NCI-H1417 treated with DMSO at 0.1 percent for 48 hours (cell line): ENCODE measurements around the gene RIN3.

Experiments used
- DNase-seq: peaks from one replicate; lab custom pipeline; 2025; lab: John Stamatoyannopoulos, UW

The RIN3 gene

DNA sequence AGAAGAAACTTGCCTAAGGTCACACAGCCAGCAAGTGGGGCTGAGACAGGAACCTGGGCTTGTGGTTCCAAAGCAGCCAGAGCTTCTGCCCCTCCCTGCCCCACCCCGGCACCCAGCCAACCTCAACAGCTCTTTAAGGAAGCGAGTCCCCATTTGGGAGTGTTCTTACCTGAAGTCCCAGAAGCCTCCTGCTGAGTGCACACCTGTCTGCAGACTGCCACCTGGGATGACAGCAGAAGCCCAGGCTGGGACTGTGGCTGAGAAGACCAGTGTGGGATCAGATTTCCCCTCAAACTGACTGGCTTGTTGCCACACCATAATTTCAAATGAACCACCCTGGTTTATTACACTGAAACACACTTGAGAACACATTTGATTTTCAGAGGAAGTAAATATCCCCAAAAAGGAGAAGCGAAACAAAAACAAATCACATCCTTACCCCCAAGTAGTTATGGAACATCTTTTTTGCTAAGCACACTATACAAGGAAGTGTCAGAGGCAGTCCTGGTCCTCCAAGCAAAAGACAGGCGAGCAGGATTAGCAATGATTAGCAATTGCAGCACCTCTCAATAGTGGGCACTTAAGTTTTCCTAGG lies 6.3 kb upstream of the RIN3 start:
- no peak for DNase-seq

GRCh38 chr14:92510972-92511371 lies 2.6 kb upstream of the RIN3 start:
- DNase-seq, result no peak

- no peak for DNase-seq
Measured at GRCh38 chr14:92511453-92512238, 1.9 kb upstream of the RIN3 start.

DNA sequence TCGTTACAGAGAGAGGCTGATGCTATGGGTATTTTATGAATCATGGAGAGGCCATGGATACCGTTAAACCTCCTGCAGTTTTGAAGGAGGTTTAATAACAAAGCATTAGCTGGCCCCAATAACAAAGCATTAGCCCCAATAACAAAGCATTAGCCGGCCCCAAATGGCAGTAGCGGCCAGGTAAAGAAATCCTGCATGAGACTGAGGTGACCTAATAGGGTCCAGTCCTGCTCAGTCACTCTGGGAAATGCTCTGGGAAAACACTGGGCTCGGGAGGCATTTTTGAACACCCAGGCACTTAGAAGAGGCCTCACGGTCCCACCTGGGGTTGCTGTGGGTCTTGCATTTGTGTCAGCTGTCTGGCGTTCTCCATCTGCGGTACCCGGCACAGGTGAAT lies 776 bp upstream of the RIN3 start:
- no peak for DNase-seq

GRCh38 chr14:92513966-92514843 lies 624 bp downstream of the RIN3 start:
- no peak for DNase-seq

GRCh38 chr14:92514844-92515514 lies 1.4 kb downstream of the RIN3 start:
- DNase-seq, result no peak

DNA sequence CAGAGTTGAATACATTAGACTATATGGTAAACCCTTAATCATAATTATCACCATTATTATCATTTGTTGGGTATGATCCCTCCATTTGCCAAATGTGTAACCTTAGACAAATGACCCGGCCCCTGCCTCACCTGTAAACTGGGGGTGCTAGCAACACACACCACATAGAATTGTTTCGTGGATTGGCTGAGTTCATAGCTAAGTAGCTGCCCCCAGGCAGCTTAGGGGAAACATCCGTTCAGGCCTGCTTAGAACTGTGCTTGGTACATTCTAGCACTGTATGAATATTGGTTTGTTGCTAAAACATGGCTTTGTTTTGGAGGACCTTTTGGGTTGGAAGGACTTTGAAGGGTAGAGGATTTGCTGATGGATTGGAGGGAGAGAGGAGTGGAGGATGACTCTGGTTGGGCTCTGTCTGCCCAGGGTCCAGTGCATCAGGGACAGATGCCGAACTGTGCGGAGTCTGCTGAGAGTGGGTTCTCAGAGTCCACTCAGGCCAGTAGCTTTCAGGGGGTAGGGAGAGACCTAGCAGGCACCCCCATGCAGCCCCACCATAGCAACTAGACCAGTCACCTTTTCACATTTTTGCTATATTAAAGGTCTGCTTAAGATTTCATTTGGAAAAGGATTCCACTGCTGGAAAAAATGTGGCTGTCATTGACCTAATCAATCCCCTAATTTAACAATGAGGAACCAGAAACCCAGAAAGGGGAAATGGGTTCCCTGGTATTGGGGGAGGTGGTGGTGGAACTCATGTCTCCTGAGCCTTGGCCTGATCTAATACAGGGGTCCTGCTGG lies 2.2 kb downstream of the RIN3 start:
- DNase-seq, result no peak

GRCh38 chr14:92516344-92516965 lies 2.9 kb downstream of the RIN3 start:
- no peak for DNase-seq

DNA sequence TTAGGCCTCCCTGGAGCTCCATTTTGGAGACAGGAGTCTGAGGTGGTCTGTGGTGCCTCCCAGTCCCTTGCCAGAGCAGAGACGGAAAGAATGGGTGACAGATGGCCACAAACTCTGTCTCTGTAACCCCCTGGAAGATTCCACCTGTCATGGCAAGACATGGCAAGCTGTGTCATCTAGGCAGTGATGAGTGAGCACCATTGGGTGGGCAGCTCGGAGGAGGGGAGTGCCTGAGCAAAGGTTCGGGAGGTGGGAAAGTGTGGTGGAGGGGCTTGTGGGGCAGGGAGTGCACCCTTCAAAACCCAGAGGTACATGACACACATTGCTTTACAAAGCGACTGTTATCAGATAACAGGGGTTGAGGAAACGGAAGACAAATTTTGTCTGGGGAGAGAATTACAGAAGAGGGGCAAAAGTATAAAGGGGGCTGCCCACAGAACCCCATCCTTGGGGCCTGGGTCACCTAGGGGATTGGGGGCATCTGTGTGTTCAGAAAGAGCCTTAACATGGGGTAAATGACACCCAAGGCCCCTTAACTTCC lies 3.5 kb downstream of the RIN3 start:
- no peak for DNase-seq

GRCh38 chr14:92517761-92518160 lies 4.2 kb downstream of the RIN3 start:
- DNase-seq, result no peak

DNA sequence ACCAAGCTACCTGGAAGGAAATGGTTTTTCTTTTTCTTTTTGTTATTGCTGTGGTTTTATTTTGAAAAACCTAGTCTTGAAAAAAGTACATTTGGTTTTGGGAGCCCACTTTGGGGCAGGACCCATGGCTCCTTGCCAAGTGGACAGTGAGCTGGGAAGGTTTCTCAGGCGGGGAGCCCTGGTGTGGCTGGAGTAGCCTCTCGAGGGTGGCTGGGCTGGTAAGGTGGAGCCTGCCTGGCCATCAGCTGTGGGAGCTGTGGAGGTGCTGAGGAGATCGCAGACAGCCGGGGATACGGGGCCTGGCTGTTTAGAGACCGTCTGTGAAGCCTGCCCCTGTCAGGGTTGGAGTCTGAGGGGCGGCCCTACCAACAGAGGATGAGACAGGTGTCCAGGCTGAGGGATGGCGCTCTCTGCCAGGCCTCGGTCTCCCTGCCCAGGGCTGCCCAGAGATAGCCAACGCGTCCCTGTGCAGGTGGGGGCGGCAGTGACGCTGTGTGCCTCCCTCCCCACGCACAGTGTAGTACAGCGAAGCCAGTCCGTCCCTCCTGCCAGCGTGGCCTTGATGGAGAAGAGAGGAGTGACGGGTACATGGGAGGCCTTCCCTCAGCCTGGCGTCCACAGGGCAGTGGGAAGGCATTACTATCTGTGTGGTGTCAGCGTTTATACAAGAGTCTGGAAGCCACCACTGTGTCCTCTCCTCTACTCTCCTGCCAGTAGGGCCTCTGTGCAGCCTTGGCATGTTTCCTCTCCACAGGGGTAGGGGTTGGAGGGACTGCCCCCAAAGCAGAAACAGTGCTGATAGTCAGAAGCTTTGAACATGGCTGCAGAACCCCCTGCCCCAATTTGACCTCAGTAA lies 5.9 kb downstream of the RIN3 start:
- DNase-seq, result no peak

DNA sequence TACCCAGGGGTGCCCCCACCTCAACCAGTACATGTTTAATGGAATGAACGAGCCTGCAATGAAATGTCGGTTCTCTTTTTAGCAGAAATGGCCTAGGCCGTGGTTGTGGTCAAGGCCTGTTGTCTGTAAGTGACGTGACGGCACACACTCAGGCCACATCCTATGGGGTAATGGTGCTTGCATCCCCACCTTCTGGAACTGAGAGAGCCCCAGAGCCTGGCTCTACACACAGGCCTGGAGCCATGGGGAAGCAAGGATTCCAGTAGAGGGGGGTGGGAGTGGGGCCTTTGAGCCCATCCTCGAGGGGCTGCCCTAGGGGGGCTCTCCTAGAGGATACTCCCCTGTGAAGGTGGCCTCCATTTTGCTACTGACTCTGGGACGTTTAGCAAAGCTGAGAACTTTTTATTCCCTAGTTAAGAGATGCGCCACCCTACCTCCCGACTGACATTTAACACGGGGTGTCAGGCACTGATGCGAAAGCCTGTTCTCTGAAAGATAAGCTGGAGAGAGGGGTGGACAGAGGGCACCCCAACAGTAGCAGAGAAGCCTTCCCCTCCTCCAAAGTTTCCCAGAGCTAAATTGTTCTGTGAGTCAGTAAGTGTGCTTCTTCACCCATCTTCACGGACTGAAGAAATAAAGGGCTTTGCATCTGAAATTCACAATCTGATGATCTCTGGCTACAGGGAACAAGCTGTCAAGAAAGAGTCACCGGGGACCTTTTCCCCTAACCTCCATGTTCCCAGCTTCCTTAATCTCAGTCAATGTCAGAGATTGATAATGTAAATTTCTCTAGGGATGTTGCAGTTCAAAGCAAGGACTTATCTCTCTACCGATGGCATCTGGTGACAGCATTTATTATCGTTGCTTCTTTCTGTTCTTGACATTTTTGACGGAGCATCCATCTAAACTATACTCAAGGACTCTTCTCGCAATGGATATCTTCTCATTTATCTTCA lies 6.8 kb downstream of the RIN3 start:
- DNase-seq, result no peak

GRCh38 chr14:92521058-92521415 lies 7.5 kb downstream of the RIN3 start:
- no peak for DNase-seq

- DNase-seq, result no peak
Measured at GRCh38 chr14:92523752-92524151, 10.2 kb downstream of the RIN3 start.

GRCh38 chr14:92524602-92525185 lies 11.1 kb downstream of the RIN3 start:
- DNase-seq, result no peak

- DNase-seq, result no peak
Measured at GRCh38 chr14:92525322-92526095, 11.9 kb downstream of the RIN3 start.

DNA sequence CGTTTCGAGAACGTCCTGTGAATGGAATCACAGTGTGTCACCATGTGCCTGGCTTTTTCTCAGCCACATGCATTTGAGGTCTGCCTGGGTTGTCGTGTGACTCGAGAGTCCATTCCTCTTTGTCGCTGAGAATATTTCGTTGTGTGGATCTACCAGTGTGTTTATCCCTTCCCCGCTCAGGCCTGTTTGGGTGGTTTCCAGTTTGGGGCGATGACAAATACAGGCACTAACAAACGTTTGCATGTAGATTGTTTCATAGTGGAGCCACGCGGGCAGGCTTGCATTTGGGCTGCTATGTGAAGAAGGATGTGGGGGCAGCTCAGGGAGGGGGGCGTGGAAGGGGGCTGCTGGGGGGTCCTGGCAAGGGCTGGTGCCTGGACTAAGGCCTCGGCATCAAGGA lies 14.1 kb downstream of the RIN3 start:
- DNase-seq, result no peak
